GM12875 (cell line): ENCODE results near the gene KRTAP10-8.

ENCODE experiments used
- H3K4me3 ChIP-seq: one replicate; pipeline ENCODE4 v1.5.1; 2011; ENCODE audit warnings: low read depth, low read length, control low read depth
- TF ChIP-seq, protein P1 (sequence below): IDR thresholded peaks from 2 replicates; pipeline ENCODE4 v1.5.1; 2011; ENCODE audit warnings: low read depth, mild to moderate bottlenecking, control low read depth, inconsistent platforms, low read length, moderate library complexity, borderline replicate concordance; ENCODE audit not compliant: insufficient read depth

KRTAP10-8 gene, protein sequence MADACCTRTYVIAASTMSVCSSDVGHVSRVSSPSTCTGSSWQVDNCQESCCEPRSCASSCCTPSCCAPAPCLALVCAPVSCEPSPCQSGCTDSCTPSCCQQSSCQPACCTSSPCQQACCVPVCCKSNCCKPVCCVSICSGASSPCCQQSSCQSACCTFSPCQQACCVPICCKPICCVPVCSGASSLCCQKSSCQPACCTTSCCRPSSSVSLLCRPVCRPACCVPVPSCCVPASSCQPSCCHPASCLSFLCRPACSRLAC

DNA sequence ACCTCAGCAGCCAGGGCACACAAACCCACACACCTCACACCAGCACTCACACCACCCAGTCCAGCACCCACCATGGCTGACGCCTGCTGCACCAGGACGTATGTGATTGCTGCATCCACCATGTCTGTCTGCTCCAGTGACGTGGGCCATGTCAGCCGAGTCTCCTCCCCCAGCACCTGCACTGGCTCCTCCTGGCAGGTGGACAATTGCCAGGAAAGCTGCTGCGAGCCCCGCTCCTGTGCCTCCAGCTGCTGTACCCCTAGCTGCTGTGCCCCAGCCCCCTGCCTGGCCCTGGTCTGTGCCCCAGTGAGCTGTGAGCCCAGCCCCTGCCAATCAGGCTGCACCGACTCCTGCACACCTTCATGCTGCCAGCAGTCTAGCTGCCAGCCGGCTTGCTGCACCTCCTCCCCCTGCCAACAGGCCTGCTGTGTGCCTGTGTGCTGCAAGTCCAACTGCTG is at the start of gene KRTAP10-8:
Gene KRTAP10-8 (plus strand): TSS at position 51 of the 458 bp plus-strand sequence. CDS start 22 bp downstream, at position 73.
- TF ChIP-seq, protein P1, sequence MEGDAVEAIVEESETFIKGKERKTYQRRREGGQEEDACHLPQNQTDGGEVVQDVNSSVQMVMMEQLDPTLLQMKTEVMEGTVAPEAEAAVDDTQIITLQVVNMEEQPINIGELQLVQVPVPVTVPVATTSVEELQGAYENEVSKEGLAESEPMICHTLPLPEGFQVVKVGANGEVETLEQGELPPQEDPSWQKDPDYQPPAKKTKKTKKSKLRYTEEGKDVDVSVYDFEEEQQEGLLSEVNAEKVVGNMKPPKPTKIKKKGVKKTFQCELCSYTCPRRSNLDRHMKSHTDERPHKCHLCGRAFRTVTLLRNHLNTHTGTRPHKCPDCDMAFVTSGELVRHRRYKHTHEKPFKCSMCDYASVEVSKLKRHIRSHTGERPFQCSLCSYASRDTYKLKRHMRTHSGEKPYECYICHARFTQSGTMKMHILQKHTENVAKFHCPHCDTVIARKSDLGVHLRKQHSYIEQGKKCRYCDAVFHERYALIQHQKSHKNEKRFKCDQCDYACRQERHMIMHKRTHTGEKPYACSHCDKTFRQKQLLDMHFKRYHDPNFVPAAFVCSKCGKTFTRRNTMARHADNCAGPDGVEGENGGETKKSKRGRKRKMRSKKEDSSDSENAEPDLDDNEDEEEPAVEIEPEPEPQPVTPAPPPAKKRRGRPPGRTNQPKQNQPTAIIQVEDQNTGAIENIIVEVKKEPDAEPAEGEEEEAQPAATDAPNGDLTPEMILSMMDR, result no peak
- no peak within 1 kb of the TSS for H3K4me3 ChIP-seq

DNA sequence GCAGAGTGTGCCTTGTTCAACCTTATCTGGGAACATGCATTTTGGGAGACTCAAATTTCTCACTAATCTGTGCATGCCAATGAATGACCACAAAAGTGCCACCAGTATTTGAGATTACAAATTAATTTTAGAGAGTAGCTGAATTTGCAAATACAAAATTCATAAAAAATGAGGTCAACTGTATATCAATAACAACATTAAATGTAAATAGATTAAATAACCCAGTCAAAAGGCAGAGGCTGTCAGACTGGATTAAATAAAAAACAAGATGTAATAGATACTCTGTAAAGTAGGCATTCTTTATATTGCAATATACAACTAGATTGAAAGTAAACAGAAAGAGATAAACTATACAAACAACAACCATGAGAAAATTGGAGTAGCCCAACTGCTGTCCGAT is 47.8 kb upstream of the KRTAP10-8 start:
- H3K4me3 ChIP-seq, result no peak overlapping the region
- TF ChIP-seq, protein P1, result no peak

DNA sequence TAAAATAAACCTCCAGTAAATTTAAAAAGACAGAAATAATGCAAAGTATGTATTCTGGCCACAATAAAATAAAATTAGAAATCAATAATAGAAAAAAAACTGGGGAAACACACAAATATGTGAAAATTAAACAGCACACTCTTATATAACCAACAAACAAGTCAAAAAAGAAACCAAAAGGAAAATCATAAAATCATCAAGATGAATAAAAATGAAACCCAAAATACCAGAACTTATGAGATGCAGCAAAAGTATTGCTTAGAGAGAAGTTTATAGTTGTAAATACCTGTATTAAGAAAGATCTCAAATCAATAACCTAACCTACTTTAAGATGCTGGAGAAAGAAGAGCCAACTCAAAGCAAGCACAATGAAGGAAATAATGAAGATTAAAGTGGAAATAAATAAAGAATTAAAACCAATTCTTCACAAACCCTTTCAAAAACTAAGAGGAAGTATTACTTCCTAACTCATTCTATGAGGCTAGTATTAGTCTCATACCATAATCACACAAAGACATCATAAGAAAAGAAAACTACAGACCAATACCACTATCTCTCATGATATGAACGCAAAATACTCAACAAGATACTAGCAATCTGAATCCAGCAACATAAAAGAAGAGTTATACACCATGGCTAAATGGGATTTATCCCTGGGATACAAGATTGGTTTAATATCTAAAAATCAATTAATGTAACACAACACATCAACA is 46.8 kb upstream of the KRTAP10-8 start:
- TF ChIP-seq, protein P1, result no peak
- no peak overlapping the region for H3K4me3 ChIP-seq

- no peak overlapping the region for H3K4me3 ChIP-seq
- TF ChIP-seq, protein P1, result no peak
Observed at GRCh38 chr21:44566403-44566802, 45.5 kb upstream of the KRTAP10-8 start.

DNA sequence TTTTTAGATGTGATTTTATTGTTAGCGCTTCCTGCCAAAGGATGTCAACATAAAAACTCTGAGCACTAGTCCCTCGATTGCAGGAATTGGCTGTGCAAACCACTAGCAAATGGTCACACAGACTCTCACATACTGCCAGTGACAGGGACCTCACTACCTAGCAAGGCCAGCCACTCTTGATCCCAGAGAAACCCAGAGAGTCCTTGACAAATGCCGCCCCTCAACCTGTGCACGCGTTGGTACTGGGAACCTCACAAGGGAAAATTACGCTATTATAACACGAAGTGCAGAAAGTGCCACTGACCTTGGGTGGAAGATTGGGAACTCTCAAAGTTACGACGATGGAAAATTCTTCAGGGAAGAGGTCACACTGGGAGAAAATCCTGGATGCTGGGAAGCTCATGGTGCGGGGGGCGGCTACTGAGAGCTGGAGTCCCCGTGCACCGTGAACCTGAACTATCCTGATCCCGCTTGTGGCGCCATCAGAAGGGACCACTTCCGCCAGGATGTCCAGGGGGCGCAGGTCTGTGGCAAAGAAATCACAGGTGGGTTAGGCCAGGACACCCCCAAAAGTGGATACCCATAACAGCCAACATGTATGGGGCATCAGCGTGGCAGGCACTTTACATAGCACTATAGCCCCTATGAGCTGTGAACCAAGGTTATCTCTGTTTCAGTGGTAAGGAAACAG is 44.3 kb upstream of the KRTAP10-8 start:
- H3K4me3 ChIP-seq, result no peak overlapping the region
- TF ChIP-seq, protein P1, result no peak

GRCh38 chr21:44568261-44568660 is 43.6 kb upstream of the KRTAP10-8 start:
- TF ChIP-seq, protein P1, result no peak
- no peak overlapping the region for H3K4me3 ChIP-seq
